Esophagus (tissue), 2 donors: ENCODE results near the gene PRKCB. TPM values are rescaled to one million over a fixed set of nuclear protein-coding genes. Genes with fewer than 3 reads are reported as not detected.

Experiments
- H3K27ac ChIP-seq, 2 donors: one replicate each; pipeline ENCODE4 v1.5.1; 2013; ENCODE audit warnings: low read depth in 2 of 2, mild to moderate bottlenecking in 2 of 2, inconsistent platforms in 1 of 2, low read length in 1 of 2, moderate library complexity in 1 of 2
- H3K27me3 ChIP-seq, 2 donors: one replicate each; pipeline ENCODE4 v1.6.1; 2013; ENCODE audit warnings: low read length in 2 of 2, control low read depth in 1 of 2, mild to moderate bottlenecking in 1 of 2; ENCODE audit not compliant: insufficient read depth in 2 of 2, control insufficient read depth in 1 of 2
- H3K36me3 ChIP-seq, 2 donors: one replicate each; pipeline ENCODE4 v1.6.1; 2013; ENCODE audit warnings: low read length in 1 of 2; ENCODE audit not compliant: control insufficient read depth in 2 of 2, insufficient read depth in 2 of 2
- H3K4me1 ChIP-seq, 2 donors: one replicate each; pipeline ENCODE4 v1.6.1; 2013; ENCODE audit warnings: low read length in 1 of 2; ENCODE audit not compliant: control insufficient read depth in 2 of 2, insufficient read depth in 2 of 2
- H3K4me3 ChIP-seq, 2 donors: one replicate each; pipeline ENCODE4 v1.5.1; 2013; ENCODE audit warnings: low read length in 2 of 2, mild to moderate bottlenecking in 2 of 2, low read depth in 1 of 2, moderate library complexity in 1 of 2
- H3K9me3 ChIP-seq, 2 donors: one replicate each; pipeline ENCODE4 v1.6.1; 2013; ENCODE audit warnings: mild to moderate bottlenecking in 2 of 2, low read depth in 1 of 2, low read length in 1 of 2, moderate library complexity in 1 of 2; ENCODE audit not compliant: control insufficient read depth in 2 of 2, insufficient read depth in 1 of 2
- WGBS, 2 donors: extraction: QIAGEN DNeasy Blood & Tissue Kit; methylation state at CpG; one replicate each; pipeline ENCODE4 v1.1.7; 2013; 5-methylcytosine and 5-hydroxymethylcytosine counted together
- polyA plus RNA-seq, 2 donors: library from polyadenylated mRNA; stranded (reverse); fragments of 200-250 nt; gene quantifications; one replicate each; pipeline ENCODE4 v1.2.3, GENCODE V29; 2013
- donor health status: healthy with polysubstance abuse.
- donor health status: Bipolar disorder and iron deficiency.

Gene PRKCB
- polyA plus RNA-seq, 2 donors = 0.39 to 0.45 TPM

GRCh38 chr16:24051125-24051524 lies 215.3 kb downstream of the PRKCB start:
- 46 to 59% methylated on average over 5 of the region's 5 CpGs for WGBS, 2 donors

GRCh38 chr16:24052329-24053098 lies 216.7 kb downstream of the PRKCB start:
- H3K27ac ChIP-seq = no peak overlapping the region
- WGBS, 2 donors = 64 to 68% methylated on average over 9 of the region's 9 CpGs
- peaks cover 0 to 2% of the 10 kb centered on the region in 2 donors for H3K9me3 ChIP-seq
- H3K27me3 ChIP-seq = no peaks in the 10 kb centered on the region
- H3K36me3 ChIP-seq = no peaks in the 10 kb centered on the region
- no peak overlapping the region for H3K4me3 ChIP-seq
- H3K4me1 ChIP-seq = no peaks in the 10 kb centered on the region

More at GRCh38 chr16:24051125-24051524, 215.3 kb downstream of the PRKCB start:
- H3K36me3 ChIP-seq = no peaks in the 10 kb centered on the region
- no peaks in the 10 kb centered on the region for H3K4me1 ChIP-seq
- no peak overlapping the region for H3K4me3 ChIP-seq
- no peak overlapping the region for H3K27ac ChIP-seq
- no peaks in the 10 kb centered on the region for H3K27me3 ChIP-seq
- no peaks in the 10 kb centered on the region for H3K9me3 ChIP-seq

GRCh38 chr16:24053099-24053946 lies 217.5 kb downstream of the PRKCB start:
- H3K4me3 ChIP-seq = no peak overlapping the region
- no peaks in the 10 kb centered on the region for H3K4me1 ChIP-seq
- H3K27ac ChIP-seq = no peak overlapping the region
- H3K36me3 ChIP-seq = no peaks in the 10 kb centered on the region
- H3K9me3 ChIP-seq = peaks cover 0 to 2% of the 10 kb centered on the region in 2 donors
- 81 to 82% methylated on average over 8 of the region's 8 CpGs for WGBS, 2 donors
- H3K27me3 ChIP-seq = no peaks in the 10 kb centered on the region

GRCh38 chr16:24054741-24055491 lies 219.1 kb downstream of the PRKCB start:
- Histone ChIP-seq H3K4me1 (no peaks in the 10 kb centered on the region), H3K4me3 (no peak overlapping the region), H3K27me3 (no peaks in the 10 kb centered on the region), H3K27ac (no peak overlapping the region), H3K9me3 (peaks cover 0 to 2% of the 10 kb centered on the region in 2 donors), H3K36me3 (no peaks in the 10 kb centered on the region)
- WGBS, 2 donors = 43 to 49% methylated on average over 12 of the region's 12 CpGs

- 75 to 80% methylated on average over 3 of the region's 3 CpGs for WGBS, 2 donors
- Histone ChIP-seq H3K36me3 (peaks cover 0 to 5% of the 10 kb centered on the region in 2 donors), H3K27me3 (no peaks in the 10 kb centered on the region), H3K9me3 (no peaks in the 10 kb centered on the region), H3K4me3 (no peak overlapping the region), H3K4me1 (no peaks in the 10 kb centered on the region), H3K27ac (no peak overlapping the region)
Measured at GRCh38 chr16:24062270-24062817, 226.6 kb downstream of the PRKCB start.

GRCh38 chr16:24069036-24069590 lies 233.3 kb downstream of the PRKCB start:
- WGBS, 2 donors = 78 to 83% methylated on average over 6 of the region's 6 CpGs
- no peak overlapping the region for H3K27ac ChIP-seq
- H3K4me3 ChIP-seq = no peak overlapping the region
- no peaks in the 10 kb centered on the region for H3K4me1 ChIP-seq
- H3K9me3 ChIP-seq = no peaks in the 10 kb centered on the region
- H3K36me3 ChIP-seq = no peaks in the 10 kb centered on the region
- H3K27me3 ChIP-seq = no peaks in the 10 kb centered on the region

- H3K4me1 ChIP-seq = no peaks in the 10 kb centered on the region
- H3K9me3 ChIP-seq = no peaks in the 10 kb centered on the region
- 11 to 33% methylated on average over 1 of the region's 1 CpG for WGBS, 2 donors
- H3K4me3 ChIP-seq = no peak overlapping the region
- H3K27ac ChIP-seq = no peak overlapping the region
- H3K27me3 ChIP-seq = no peaks in the 10 kb centered on the region
- H3K36me3 ChIP-seq = no peaks in the 10 kb centered on the region
Measured at GRCh38 chr16:24070851-24071250, 235.1 kb downstream of the PRKCB start.

GRCh38 chr16:24071666-24072360 lies 236.0 kb downstream of the PRKCB start:
- Histone ChIP-seq H3K36me3 (no peaks in the 10 kb centered on the region), H3K9me3 (no peaks in the 10 kb centered on the region), H3K4me3 (no peak overlapping the region), H3K4me1 (no peaks in the 10 kb centered on the region), H3K27me3 (no peaks in the 10 kb centered on the region), H3K27ac (no peak overlapping the region)
- WGBS, 2 donors = 82 to 84% methylated on average over 8 of the region's 8 CpGs
